HG03159 (cell line): Measurements from ENCODE around the gene SMIM28.
A peak's percentile ranks its signal among the peaks of the same experiment; 100 is the strongest.
"Not testable (repeated sequence)": the region's sequence is repeated elsewhere in the genome, so short reads cannot be mapped to it uniquely, and the experiment has no call there.

Source experiments
- ATAC-seq: cut with Tn5 transposase; IDR thresholded peaks from one replicate; pipeline ENCODE4 v1.9.1; 2021; ENCODE audit warnings: mild to moderate bottlenecking, moderate library complexity; ENCODE audit not compliant: unreplicated experiment

SMIM28 gene

DNA sequence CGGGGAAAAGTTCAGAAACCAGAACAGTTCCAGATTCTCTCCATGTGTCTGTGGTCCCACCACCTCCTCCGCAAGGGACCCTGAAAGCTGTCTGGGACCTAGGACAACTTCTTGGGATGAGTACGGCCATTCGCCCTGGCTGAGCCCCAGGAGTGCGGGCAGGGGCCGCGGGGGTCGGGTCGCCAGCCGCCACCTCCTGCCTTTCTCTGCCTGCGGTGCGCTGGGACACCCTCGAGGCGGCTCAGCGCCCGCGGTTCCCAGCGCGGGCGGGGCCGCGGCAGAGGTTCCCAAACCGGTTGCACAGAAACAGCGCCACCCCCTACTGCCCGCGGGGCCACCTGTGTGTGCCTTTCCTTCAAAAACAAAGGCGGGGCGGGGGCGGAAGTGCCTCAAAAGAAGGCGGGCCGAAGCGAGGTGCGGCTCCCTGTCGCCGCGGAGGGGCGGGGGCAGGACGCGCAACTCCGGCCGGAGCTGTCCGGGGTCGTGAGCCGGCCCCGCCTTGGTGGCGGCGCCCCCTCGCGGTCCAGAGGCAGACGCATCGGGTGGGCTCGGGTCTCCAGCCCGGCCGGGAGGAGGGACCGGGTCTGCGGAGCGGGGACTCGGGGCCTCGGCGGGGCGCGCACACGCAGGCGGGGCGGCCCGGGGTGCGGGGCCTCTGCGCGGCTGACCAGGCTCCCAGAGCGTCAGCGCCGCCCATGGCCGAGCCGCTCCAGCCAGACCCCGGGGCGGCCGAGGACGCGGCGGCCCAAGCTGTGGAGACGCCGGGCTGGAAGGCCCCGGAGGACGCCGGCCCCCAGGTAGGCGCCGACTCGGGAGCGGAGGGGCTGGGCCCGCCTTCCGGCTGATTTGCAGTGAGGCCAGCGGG lies 26.3 kb downstream of the SMIM28 start, which contains the start of gene HEBP2:
Gene HEBP2 (plus strand): TSS at position 423 of the 865 bp plus-strand sequence. CDS start 273 bp downstream, at position 696.
- peak; percentile 80 for ATAC-seq

DNA sequence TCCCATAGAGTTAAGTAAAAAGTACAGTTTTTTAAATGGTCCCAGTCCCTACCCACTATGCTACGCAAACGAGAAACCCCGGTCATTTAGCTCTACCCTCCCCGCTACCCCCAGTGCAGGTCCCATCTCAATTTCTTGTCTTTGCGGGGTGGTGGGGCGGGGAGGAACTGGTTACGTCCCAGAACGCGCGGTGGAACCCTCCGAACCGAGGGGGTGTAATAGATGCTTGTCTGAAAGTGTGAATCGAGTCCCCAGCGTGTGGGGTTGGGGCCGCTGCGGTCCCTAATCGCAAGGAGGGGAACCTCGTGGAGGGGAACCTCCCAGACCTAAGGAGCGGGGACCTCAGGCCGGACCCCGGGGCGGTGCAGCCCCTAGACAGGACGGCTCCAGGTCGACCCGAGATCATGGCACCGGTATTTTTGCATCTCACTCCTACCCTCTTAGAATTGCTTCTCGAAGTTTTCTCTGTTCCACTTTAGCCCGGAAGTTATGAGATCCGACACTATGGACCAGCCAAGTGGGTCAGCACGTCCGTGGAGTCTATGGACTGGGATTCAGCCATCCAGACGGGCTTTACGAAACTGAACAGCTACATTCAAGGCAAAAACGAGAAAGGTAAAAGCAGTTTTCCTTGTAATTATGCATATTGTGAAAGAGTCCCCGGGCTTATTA lies 27.1 kb downstream of the SMIM28 start:
- ATAC-seq, result peak; percentile 8

DNA sequence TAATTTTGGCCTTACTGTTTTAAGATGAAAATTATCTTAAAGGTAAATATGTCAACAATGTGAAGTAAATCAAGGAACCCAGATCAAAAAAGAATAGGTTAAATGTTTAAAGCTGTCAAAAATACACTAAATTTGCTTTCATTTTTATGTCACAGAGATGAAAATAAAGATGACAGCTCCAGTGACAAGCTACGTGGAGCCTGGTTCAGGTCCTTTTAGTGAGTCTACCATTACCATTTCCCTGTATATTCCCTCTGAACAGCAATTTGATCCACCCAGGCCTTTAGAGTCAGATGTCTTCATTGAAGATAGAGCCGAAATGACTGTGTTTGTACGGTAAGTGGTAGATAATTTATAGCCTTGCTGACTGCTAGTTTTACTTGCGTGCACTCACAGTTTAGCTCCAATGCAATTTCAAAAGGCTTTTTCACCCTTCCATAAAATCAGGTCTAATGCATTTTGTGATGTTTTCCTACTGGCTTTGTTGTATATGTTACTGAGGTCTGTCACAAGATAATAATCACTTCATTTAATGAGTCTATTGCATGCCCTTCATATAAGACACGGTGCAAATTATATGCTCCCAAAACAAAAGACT lies 28.2 kb downstream of the SMIM28 start:
- ATAC-seq, result no peak

DNA sequence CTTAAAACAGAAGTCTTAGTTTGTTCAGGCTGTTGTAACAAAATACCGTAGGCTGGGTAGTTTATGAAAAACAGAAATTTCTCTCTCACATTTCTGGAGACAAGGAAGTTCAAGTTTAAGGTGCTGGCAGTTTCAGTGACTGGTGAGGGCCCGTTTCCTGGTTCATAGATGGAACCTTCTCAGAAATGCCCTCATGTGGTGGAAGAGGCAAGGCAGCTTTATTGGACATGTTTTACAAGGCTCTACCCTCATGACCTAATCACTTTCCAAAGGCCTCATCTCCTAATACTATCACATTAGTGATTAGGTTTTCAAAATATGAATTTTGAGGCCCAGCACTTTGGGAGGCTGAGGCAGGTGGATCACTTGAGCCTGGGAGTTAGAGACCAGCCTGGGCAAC lies 28.7 kb downstream of the SMIM28 start:
- ATAC-seq, result no peak

DNA sequence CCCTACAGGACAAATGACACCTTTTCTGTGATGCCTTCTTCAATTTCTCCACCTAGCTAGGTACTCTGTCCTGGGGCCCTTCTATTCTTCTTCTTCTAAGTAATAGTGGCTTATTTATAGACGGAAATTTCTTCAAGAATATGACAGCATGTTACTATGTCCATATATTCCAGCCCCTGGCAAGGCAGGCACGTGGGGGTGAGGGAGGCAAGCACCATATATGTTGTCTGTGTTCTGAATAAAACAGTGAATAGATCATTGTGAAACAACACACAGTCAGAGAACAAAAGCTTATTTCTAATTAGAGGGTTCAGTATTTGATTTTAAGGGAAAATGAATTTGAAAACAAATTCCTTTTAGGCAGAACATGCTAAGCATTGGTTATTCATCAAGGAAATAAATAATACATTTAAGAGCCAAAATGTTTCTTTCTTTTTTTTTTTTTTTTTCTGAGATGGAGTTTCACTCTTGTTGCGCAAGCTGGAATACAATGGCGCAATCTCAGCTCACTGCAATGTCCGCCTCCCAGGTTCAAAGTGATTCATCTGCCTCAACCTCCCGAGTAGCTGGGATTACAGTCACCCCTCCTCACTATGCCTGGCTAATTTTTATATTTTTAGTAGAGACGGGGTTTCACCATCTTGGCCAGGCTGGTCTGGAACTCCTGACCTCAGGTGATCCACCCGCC lies 32.5 kb downstream of the SMIM28 start:
- no peak for ATAC-seq

DNA sequence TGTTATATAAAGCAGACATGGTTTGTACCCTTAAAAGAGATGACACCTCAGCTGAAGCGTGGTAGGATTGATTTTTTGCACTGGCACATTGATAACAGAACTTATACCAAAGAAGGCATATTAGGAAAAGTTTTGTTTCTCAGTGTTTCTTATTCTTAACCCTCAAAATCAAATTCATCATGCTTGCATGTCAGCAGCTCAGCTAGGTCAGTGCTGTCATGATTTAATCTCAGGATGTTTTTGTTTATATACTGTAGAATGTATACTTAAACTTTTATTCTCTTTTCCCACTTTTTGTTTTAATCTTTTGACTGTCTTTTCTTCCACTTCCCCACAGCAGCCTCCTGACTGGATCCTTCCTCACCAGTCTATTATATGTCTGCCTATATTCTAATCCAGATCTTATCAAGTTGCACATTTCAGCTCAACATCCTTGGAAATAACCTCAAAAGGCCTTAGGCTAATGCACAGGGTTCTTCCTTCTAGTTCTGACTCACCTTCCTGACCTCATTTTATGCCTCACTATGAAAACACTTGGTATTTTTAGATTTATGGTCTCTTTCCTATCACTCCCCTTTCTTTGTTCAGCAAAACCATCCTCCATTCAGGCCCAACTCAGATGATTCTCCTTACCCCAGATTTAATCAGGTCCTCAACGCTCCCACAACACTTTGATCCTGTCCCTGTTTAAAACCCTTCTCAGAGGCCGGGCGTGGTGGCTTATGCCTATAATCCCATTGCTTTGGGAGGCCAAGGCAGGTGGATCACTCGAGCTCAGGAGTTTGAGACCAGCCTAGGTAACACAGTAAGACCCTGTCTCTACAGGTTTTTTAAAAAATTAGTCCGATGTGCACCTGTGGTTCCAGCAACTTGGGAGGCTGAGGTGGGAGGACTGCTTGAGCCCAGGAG lies 33.5 kb downstream of the SMIM28 start:
- ATAC-seq, result no peak

DNA sequence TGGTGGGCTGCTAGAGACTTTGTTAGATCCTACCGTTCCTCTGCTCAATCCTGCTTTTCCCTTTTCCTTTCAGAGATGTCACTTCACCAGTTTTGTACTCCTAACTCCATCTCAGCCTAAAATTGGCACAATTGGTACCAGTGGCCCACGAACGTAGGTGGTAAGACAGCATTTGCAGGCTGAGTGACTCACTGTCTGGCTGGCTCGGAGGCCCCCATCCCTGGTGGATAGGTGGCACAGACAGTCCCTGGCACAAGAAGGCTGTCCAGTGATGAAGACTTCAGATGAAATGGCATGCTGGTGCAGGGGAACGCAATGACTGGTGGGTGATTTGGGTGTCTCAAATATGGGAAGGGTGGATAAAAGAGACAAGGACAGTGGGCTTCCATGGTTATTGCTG lies 37.4 kb downstream of the SMIM28 start:
- ATAC-seq, result no peak

DNA sequence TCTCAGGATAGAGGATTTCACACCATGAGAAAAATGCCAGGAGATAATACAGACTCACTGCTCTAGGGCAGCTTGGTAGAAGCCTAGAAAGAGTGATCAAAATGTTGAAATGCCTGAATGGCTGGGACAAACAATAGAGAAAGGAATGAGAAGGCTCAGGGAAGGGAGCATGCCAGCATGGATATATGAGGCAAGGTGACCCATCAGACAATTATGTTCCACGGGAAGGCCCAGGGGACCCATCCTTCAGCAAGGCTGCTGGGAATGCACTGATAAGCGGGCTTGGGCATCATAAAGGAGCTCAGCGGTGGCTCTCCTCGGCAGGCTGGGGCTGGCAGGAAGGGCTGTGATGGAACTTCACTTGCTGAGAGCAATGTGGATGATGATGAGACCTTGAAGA lies 38.5 kb downstream of the SMIM28 start:
- ATAC-seq, result no peak

DNA sequence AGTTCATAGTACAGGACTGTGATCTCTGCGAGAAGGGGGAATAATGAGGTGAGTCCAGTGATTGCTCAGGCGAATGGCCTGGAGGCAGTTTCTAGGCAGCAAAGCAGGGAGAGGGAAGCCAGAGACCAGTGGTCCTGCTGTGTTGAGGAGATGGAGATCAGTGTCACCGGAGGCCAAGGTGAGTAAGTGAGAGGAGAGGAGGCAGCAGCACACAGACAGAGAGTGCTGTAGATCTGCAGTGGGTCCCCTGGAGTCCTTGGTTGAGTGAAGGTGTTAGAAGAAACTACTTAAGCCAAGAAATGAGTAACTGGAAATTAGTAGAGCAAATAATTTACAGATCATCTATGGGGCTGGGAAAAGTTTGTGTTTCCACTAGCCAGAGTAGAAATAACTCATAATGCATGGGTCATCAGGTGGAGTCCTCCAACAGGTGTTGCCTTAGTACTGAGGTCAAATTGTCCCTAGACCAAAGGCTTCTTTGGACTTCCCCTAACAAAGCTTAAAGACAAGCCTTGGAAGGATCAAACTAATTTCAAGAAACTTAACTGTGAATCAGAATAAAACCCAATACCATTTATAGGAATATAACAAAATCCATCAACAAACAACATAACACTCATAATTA lies 39.9 kb downstream of the SMIM28 start:
- ATAC-seq, result no peak

DNA sequence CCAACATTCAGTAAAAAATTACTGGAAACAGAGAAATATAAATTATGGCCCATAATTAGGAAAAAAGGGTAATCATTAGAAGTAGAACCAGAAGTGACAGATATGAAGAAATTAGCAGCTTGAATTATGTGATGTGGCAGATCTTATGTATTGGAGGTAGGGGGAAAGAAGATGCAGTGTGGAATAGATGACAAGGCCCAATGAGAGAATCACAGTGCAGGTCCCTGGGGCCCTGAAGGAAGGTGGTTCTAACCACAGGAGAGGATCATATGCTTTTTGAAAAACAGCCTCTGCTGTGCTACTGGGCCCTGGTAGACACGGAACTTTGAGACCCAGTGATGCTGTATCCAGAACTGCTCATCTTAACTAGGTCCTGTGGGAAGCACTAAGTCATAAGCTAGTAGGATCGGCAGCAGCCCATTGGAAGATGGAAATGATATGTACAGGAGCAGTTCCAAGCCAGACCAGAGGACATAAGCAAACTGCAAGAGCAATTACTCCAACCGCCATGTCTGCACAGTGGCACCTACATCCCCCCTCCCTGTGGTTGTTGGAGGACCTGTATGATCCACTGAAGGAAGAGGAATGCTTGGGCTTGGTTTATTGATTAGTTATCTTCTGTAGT lies 40.5 kb downstream of the SMIM28 start:
- ATAC-seq, result no peak

DNA sequence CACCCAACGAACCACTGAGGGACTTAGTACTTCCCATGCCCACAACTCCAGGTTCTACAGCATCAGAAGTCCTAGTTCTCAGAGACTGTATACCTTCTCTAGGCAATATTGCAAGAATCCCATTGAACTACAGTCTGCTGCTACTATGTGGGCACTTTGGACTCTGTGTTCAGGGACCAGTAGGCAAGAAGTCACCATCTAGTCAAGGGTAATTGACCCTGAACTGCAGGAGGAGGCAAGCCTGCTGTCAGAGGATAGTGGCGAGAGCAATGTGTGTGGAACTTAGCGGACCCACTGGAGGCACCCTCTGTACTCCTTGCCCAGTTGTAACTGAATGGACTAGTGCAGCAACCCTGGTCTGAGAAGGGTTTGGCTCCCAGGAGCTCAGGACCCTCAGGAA lies 42.1 kb downstream of the SMIM28 start:
- ATAC-seq, result no peak

DNA sequence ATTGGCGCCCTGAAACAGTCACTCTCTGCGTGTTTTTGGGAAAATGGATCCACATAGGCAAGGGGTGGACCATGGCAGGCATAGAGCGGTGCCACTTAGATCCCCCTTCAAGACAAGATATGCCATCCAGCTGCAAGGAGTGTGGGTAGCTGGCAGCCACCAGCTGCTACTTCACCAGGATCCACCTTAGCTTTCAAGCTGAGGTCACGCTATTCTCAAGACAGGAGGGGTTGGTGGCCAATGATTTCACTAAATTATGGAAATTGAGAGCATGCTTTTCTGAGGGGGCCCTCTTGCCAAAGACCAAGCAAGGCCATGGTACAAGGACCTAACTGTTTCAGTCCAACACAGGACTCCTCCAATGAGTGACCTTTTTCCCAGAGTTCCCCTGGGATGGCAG lies 42.7 kb downstream of the SMIM28 start:
- ATAC-seq, result no peak

DNA sequence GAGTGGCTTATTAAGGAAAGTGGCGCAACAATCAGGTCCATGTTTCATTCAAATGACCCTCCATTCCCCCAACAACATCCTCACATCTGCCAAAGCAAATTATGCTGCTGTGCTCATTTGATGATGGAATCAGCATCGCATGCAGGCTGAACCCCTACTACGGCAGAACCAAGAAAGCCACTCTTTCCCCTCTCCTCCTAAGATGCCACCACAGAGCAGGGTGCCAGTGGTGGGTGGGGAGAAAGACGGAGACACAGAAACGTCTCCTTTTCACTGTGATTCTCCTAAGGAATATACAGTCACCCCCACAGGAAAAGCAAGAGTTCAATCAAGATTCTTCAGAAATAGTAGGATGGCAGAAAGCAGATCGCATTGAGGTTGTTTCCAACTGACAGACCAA lies 43.4 kb downstream of the SMIM28 start:
- ATAC-seq, result no peak

DNA sequence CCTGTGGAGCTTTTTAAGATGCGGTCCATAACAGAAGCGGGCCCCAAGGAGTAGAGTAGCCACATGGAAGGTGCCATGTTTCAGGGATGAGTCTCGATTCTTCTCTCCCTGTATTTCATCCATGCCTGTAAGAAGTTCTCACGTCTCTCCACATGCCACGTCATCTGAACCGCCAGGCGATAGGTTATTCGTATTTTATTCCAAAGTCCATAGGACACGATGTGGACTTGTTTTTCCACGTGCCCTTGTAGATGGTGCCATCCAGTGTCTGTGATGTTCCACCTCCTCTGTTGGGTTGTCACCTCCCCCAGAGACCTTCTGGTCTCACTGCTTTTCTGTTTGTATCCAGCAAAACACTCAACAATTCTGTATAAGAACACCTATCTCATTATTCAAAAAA lies 43.9 kb downstream of the SMIM28 start:
- ATAC-seq, result no peak

DNA sequence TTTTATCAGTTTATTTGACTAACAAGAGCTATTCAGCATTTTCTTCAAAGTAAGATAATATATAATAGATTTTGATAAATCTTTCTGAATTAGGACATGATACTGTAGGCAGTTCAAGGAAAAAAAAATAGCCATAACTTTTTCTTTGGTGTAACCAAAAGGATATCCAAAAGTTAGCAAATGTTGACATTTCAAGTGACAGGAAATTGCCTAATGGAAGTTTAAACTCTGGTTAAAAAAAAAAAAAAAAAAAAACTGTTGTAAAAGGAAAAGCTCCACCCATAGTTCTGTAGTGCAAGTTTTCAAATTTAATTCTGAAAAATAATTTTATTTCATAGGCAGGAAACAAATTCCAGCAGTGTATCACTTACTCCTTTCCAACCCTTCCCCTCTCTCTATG lies 45.2 kb downstream of the SMIM28 start:
- no peak for ATAC-seq

DNA sequence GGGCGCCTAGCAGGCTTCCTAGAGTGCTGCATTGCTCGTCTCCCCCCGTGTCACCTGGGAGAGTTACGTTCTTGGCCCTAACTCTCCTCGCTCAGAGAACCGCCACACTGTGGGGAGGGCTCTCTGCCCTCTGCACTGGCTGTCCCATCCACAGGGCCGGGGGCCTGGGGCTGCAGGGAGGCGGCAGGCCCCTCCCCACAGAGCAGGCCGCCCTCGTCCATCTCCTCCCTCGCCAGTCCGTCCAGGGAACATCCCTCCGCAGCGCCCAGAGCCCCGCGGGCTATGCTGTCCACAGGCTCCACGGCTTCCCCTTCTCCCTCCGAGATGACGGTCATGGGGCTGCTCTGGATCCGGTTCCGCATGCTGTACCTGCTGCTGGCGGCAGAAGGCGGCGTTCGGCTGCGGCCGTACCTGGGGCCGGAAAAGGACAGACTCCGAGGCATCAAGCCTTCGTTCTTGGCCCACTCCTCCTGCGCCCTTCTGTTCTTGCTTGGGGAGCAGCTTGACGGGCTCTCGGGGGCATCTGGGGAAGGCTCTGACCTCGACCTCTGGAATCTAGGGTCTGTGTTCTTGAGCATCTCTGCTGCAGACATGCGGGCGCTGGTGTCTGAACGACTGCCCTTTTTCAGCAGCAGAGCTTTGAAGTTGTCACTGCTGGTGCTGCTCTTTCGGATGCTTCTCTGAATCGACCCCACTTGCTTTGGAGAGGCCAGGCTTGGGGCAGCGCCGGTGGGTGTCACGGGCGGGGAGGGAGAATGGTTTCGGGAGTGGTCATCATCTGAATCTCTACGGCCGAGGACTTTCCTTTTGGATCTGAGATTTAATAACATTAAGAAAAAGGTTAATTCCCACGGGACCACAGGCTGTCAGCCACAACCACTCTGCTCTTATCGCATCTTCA lies 46.5 kb downstream of the SMIM28 start:
- ATAC-seq, result no peak

DNA sequence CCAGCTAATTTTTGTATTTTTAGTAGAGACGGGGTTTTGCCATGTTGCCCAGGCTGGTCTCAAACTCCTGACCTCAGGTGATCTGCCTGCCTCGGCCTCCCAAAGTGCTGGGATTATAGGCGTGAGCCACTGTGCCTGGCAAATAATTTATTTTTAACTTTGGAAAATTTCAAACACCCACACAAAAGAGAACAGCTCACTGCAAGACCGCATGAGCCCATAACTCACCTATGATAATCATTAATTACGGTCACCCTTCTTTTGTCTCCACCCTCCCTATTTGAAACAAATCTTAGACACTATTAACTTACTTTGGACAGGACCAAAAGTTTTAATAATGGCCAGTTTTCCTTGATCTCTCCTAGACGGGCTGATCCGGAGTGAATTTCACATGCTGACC lies 47.6 kb downstream of the SMIM28 start:
- not testable (repeated sequence) for ATAC-seq

DNA sequence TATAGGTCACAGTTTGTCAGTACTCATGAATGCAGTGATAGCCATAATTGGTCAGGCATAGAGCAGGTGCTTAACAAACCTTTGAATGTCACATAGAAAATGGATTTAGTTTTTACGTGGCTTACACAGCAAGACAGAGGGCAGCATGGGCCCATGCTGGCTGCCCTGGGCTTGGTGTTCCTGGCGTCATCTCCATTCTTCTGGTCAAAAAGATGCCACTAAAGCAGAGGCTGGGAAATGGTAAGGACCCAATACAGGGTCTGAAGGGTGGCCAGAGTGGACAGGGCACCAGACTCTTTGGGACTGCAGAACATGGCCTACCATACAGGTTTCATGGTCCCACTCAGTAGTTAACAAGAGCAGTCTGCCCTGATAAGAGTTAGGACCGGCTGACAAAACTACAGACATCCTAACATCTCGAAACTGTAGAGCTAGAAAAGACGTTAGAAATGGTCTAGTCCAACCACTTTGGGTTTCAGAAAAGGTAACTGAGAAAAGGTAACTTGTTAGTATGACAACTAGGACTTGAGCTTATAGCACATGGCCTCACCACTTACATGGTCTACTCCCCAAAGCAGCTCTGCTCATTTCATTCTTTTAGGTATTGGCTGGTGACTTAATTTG lies 48.9 kb downstream of the SMIM28 start:
- ATAC-seq, result no peak
